A673 (cell line): ENCODE data around the gene DIAPH1.

Source experiments
- CTCF ChIP-seq: fragments of 300-800, 200-600 bp; sonication (generic); conservative IDR thresholded peaks from 2 replicates; pipeline ENCODE4 v1.5.1; 2017; ENCODE audit warnings: low read depth, mild to moderate bottlenecking, antibody characterized with exemption, low read length, moderate library complexity, mixed read lengths
- EZH2 ChIP-seq: fragments of 200-600 bp; sonication (generic); IDR thresholded peaks from 2 replicates; pipeline ENCODE4 v1.6.1; 2017; ENCODE audit warnings: borderline replicate concordance, low read depth, mild to moderate bottlenecking, mixed read lengths, antibody characterized with exemption, low read length; ENCODE audit not compliant: poor library complexity, severe bottlenecking

DNA sequence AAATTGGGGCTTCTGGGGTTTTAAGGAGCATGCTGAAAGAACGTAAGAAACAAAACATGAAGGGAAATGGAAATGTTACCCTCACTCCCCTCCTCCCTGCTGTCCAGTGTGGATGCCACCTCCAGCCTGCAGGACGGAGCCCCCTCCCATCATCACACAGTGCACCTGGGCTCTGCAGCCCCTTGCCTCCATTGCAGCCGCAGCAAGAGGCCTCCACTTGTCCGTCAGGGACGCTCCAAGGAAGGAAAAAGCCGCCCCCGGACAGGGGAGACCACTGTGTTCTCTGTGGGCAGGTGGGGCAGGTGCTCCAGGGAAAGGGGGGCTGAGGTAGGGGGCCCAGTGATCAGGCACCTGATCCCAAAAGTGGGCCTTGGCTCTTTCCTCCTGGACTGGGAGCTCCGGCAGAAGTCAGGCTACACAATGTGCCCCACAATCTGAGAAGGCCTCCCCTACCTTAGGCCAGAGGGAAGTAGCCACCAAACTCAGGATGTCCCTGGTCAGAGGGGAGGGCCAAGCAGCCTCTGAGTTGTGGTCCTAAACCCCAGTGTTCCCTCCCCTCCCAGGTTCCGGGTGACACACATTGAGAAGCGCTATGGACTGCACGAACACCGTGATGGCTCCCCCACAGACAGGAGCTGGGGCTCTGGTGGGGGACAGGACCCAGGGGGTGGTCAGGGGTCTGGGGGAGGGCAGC, 20.7 kb upstream of the DIAPH1 start:
- TF ChIP-seq CTCF, result no peak
- no peak for TF ChIP-seq EZH2
